NCI-H510A treated with DMSO at 0.1 percent for 48 hours (cell line): ENCODE measurements around the gene LRP11.
A peak's percentile ranks its signal among the peaks of the same experiment; 100 is the strongest.
"Not testable (repeated sequence)": the region's sequence is repeated elsewhere in the genome, so short reads cannot be mapped to it uniquely, and the experiment has no call there.

Experiments
- DNase-seq: peaks from one replicate; lab custom pipeline; 2025; lab: John Stamatoyannopoulos, UW

Gene LRP11, protein sequence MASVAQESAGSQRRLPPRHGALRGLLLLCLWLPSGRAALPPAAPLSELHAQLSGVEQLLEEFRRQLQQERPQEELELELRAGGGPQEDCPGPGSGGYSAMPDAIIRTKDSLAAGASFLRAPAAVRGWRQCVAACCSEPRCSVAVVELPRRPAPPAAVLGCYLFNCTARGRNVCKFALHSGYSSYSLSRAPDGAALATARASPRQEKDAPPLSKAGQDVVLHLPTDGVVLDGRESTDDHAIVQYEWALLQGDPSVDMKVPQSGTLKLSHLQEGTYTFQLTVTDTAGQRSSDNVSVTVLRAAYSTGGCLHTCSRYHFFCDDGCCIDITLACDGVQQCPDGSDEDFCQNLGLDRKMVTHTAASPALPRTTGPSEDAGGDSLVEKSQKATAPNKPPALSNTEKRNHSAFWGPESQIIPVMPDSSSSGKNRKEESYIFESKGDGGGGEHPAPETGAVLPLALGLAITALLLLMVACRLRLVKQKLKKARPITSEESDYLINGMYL

DNA sequence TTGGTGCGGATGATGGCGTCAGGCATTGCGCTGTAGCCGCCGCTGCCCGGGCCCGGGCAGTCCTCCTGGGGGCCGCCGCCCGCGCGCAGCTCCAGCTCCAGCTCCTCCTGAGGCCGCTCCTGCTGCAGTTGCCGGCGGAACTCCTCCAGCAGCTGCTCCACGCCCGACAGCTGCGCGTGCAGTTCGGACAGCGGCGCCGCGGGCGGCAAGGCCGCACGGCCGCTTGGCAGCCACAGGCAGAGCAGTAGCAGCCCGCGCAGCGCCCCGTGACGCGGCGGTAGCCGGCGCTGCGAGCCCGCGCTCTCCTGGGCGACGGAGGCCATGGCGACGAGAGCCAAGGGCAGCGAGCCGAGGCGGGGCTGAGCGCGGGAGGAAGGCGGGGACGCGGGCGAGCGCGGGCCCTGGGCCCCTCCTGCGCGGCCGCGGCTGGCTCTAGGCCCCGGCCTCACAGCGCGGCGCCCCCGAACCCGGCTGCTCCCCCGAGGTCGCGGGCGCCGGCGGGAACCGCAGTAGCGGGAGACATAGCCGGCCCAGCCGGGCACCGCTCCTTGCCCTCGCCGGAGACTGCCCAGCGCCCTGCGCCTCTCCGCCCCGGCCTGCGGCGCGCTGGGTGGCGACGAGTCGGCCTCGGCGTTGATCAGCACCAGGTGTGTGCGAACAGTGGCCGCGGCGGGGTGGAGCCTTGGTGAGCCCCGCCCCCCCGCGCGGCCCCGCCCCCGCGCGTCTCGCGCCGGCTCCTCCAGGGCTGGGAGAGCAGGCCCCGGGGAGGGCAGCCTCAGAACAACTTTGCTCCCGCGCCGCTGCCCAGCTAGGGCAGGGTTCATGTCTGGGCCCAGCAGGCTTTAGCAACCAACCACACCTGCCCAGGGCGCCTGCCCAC, at the start of gene LRP11:
TSS of gene LRP11 (minus strand) at position 662 of the 880 bp plus-strand sequence. CDS start at position 323, 339 bp downstream.
- peak; percentile 67 for DNase-seq

DNA sequence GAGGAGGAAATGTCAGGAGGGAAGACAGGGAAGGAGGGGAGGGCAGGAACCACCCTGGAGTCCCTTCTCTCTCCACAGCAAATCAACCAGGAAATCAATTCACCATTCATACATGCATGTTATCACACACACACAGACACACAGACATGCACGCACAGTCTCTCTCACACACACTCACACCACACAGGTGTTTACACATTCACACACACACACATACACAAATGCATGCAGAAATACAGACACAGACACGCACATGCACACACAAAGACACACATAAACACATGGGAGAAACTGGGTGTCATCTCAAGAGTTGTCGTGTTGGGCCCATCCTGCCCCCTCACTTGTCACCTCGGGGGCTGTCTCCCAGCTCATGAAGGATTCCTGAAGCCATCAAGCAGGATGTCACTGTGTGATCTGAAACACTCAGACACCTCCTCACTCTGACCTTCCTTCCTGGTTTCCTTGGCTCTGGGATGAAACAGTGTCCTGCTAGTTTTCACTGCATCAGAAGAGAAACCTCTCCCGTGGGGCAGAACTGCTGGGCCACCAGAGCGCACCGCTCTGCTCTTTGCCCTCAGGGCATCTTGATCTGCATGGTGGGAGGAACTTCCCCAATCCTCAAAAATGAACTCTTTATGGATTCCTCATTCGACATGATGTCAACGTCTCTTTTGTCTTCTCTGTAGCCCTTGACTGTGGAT, 49.5 kb upstream of the LRP11 start:
- DNase-seq: no peak

DNA sequence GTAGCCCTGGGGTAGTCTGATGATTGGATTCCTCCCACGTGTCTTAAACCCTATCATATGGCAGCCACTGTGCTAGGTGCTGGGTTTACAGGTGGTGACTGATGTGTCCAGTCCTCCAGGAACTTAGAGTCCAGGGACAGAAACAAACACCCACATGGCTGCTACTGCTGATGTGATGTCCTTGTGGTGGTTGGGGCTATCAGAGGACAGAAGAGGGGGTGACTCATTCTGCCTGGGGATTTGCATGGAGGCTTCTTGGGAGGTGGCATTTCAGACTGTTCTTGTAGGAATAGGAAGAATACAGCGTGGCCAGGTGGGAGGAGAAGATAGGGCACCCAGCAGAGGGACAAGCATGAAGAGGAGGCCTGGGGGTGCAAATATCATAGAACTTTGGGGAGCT, 48.9 kb upstream of the LRP11 start:
- DNase-seq: no peak

DNA sequence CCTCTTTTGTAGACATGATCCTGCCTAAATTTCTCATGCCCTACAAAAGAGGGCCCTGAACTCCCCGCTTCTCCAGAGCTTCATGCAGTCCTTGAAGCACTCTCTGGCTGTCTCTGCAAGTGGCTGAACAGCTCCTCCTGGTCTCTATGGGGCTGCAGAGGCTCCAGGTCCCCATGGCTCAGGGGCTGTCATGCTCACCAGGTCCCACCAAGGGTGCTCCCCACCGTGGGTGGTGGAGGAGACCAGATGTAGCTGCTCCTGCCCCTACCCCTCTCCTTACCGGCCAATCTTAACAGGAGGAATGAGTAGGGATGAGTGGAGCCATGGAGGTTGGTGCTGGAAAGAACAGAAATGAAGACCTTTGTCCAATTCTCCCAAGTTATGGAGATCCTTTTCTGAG, 48.5 kb upstream of the LRP11 start:
- not testable (repeated sequence) for DNase-seq

DNA sequence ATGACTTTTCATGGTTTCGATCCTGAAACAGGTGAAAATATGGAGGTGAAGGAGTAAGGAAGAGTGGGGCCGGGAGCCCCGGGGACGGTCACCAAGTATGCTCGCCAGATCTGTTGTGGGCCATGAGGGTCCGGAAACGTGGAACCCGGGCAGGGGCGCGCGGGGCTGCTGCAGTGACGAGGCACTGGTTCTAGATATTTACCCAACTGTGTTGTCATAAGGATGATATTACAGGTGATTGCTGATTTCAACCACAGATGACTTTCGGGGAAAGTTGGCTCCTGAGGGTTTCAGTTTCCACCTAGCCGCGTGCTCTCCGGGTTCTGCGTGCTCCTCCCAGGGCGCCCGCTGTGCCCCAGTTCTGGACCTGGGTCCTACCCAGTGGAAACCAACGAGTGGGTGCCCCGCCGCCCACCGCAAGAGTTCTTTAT, 46.6 kb upstream of the LRP11 start:
- no peak for DNase-seq

DNA sequence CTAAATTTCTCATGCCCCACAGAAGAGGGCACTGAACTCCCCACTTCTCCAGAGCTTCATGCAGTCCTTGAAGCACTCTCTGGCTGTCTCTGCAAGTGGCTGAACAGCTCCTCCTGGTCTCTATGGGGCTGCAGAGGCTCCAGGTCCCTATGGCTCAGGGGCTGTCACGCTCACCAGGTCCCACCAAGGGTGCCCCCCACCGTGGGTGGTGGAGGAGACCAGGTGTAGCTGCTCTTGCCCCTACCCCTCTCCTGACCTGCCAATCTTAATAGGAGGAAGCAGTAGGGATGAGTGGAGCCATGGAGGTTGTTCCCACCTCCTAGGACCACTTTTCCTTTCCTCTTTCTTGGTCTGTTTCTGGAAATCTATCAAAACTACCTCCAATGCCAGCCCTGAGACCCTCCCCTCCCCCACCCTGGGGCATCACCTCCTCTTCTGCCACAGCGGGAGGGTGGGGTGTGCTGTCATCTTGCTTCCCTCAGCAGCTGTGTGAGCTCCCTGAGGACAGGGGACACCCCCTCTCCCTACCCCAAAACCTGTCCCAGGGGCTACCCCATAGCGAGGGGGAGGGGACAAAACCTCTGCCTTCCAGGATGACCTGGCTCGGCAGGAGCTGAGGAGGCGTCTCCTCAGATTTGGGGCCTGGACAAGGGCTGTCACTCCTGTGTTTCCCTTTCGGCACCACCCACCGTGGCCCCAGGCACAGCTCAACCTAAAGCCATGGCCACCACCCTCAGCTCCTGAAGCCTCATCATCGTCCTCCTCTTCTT, 45.7 kb upstream of the LRP11 start:
- no peak for DNase-seq

DNA sequence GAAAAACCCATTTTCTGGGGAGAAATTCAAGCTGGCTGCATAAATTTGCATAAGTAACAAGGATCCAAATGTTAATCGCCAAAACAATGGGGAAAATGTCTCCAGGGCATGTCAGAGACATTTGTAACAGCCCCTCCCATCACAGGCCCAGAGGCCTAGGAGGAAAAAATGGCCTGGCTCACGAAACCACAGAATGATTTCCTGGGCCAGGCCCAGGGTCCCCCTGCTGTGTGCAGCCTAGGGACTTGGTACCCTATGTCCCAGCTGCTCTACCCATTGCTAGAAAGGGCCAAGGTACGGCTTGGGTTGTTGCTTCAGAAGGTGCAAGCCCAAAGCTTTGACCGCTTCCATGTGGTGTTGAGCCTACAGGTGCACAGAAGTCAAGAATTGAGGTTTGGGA, 44.3 kb upstream of the LRP11 start:
- not testable (repeated sequence) for DNase-seq

DNA sequence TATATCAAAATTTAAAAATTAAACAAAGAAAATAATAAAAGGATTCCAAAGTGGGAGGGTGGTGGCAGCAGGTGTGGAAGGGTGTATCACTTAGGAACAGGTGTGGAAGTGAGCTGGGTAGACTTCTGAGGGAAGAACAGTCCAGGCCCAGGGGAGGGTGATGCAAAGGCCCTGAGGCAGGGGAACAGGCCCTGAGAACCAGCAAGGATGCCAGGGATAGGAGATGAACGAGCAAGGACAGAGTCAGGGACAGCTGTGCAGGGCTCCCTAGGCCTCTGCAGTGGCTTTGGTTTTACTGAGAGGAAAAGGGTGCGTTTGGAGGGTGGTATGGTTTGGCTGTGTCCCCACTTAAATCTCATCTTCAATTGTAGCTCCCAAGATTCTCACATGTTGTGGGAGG, 43.2 kb upstream of the LRP11 start:
- DNase-seq: no peak

DNA sequence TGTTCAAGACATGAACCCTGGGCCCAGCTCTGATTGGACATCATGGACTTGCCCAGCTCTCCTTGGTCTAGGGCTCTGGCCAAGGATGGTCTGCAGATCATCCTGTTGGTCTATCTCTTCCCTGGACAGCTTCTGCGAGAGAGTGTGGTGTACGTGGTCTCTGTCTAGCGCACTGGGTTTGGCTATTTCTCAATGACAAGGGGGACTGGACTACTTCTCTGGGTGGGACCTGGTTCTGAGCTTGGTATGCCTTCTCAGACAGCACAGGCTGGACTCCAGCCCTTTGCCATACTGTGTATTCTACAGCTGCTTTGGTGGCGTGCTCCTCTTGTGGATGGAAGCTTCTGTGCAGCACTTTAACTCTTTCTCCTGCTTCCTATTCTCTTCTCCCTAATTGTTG, 42.2 kb upstream of the LRP11 start:
- no peak for DNase-seq

DNA sequence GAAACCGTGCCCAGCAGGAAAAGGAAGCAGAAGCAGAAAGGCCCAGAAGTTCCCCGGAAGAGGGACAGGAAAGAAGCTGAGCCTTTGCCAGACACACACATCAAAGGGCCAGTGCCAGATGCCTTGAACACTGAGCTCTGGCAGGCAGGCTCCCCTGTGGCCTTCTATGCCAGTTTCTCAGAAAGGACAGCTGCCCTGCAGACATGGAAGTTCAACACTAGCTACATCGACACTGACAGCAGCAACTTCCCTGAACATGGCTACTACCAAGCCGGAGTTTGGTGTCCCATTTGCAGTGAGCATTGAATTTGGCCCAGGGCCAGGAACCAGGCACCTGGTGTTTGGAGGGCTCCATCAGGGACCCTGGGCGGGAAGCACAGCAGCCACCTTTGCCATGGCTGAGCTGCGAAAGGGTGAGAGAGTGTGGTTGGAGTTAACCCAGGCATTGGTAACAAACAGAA, 41.8 kb upstream of the LRP11 start:
- no peak for DNase-seq

DNA sequence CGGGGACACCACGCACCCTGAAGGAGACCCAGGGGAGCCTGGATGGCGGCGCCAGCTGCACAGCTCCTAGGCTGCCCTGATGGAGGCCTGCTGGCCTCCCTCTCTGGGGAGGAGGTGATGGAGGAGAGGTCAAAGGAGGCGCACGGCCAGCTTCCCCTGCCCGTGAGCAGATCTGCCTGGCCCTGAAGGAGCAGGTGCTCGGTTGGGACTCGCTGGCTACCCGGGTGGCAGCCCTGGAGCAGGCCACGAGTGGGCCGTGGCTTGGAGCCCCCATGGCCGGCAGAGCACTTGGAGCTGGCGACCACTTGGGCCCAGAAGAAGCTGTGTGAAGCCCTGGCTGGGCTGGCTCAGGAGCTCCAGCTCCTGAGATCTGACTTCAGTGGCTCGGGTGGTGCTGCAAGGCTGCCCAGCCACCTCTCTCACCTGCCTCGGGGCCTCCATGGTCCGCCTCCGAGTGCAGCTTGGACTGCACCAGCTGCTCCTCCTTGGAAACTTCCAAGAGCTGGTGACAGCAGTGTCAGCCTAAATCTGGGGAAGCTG, 41.3 kb upstream of the LRP11 start:
- DNase-seq: no peak

DNA sequence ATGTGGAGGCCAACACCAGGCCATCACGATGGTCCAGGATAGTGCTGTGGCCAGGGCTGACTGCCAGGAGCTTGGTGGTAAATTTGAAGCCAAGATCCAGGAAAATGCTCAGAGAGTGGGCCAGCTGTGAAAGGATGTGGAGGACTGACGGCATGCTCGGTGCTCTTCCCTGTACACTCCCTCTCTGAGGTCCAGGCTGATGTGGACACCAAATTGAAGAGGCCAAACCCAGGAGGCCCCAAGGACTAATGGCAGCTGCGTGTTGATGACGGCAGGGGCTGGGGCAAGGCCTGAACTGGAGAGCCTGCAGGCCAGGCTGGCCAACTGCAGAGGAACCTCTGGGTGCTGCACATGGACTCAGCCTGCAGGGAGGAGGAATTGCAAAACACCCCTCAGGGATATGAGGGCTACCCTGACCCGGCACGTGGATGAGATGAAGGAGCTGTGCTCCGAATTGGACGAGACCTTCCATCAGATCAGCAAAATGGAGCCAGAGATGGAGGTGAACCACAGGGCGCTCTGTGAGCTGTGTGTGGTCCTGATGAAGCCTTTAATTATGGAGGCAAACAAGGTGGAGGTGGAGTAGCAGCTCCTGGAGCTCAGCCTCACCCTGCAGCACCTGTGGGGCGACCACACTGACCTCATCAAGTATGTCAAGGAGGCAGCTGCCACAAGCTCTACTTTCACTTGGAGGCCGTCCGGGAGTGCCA, 40.7 kb upstream of the LRP11 start:
- DNase-seq: no peak

DNA sequence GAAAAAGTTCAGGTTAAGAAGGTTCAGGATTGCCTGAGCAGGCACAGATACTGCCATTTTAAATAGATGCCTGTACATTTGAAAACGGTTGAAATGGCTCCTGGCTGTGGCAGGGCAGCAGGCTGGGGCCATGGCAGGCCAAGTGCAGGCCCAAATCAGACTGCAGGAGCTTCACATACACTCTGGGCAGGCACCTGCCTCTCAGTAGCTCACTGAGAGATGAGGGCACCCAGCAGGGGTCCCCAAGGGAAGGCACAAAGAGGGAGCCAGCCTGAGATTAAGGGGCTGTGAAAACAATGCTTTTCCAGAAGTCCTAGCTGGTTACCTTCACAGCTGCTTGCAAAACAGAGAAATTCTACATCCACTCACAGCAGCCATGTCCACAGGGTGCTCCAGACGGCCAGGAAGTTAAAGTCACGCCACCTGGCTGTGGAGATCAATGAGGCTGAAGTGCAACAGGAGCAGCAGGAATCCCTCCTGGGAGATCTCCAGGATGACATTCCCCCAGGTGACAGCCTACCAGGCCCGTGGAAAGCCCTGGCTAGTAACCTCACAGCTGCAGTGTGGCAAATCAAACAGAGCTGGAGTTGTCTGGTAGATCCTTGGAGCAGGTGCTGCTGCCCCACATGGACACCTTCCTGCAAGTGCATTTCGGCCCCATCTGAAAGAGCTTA, 39.9 kb upstream of the LRP11 start:
- peak; percentile 13 for DNase-seq

DNA sequence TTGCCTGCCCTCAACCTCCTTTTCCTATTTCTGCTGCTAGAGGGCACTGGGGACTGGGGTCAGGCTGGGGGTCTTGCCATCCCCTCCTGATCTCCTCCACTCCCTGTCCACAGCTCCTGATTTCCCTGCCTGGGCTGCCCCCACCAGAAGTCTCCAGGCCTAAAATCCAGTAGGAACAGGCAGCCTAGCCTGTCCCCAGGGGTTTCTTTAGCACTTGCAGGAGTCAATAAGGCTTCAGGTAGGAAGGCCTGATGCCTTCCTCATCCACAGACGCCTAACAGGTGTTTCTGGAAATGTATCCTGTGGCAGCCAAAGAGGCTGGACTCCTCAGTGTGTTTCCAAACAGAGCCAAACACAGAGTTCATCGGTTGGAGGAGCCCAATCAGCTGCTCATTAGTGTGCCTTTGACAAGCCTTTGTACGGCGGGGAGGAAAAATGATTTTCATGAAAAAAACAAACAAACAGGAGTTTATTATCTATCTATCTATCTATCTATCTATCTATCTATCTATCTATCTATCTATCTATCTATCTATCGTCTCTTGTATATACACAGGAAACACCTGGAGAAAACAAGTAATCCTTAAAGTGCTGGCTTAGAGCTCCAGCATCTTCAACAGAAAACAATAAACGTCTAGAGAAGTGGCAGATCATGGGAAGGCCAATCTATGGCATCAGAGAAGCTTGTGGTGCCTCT, 37.4 kb upstream of the LRP11 start:
- DNase-seq: no peak

DNA sequence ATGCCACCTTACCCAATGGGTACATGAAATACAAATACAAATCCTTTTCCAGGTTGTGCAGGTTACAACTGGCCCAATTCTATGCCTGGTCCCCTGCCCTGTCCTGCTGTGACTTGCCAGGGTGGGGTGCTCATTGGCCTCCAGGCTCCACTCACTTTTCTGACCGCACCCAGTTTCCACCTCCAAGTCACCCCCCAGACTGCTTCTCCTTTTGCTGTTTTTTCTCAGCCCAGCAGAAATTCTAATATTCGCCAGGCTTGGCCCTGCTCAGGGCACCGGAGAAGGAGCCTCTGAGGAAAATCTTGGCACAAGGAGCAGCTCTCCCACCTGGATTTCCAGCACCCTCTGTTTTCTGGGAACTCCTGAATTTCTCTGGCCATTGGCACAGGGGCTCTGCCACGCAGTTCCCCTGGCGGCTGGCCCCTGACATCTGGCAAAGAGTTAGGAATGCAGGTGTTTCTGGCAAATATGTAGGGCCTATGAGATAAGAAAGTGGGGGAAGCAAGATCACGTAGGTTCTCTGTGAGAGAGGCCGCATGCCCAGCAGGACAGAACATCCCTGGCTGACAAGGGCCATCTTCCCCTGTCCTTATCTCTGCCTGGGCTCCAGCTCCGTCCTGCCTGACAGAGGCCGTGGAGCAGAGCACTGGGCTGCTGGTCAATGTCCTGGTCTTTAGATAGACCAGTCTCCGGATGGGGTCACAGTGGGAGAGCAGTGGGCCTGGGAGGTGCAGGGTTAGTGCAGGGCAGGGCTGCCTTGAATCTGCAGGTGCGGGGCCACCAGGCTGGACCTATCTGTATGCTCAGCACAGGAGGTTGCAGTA, 36.7 kb upstream of the LRP11 start:
- no peak for DNase-seq

DNA sequence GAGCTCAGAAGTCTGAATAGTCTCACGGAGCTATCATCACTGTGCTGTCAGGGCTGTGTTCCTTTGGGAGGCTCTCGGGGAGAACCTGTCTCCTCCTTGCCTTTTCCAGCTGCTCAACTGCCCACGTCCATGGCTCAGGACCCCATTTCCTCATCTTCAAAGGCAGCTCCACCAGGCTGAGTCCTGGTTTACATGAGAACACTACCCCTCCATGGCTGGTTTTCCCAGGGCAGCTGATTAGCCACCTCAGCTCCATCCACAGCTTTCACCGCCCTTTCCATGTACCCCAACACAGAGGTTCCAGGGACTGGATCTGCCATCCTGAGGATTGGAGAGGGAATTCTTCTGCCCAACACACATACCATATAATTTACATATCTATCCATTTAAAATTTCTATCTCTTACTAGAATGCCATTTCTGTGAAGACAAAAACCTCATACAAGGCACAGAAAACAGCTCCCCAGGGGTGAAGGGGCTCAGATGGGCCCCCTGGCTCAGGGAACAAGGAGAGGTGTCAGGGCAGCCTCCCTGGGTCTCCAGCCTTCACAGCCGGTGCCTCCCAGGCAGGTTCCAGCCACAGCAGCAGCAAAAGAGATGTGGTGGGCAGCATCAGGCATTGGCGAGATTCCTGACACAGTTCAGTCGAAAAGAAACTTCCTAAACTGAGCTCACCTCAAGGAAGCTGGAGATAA, 35.9 kb upstream of the LRP11 start:
- no peak for DNase-seq

DNA sequence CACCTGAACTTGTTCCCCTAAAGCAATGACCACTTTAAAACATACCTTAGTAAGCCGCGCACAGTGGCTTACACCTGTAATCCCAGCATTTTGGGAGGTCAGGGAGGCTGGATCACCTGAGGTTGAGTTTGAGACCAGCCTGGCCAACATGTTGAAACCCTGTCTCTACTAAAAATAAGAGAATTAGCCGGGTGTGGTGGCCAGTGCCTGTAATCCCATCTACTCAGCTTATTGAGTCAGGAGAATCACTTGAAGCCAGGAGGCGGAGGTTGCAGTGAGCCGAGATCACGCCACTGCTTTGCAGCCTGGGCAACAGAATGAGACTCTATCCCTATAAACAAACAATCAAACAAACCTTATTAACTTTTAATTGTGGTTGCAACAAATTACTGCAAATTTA, 35.3 kb upstream of the LRP11 start:
- no peak for DNase-seq

DNA sequence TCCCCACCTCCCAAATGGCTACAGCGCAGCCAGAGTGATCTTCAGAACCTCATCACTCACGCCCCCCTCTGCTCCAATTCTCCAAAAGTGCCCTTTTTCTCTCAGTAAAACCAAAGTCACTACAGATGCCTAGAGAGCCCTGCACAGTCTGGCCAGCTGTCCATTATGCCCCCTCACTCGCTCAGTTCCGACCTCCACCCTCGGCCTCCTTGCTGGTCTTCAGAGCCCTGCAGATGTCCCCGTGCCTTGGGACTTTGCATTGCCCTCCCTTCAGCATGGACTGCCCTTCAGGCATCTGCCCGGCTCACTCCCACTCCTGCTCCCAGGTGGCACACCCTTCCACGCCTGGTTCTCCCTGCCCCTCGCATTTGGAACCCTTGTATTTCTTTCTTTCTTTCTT, 34.8 kb upstream of the LRP11 start:
- no peak for DNase-seq
